GM12878 (cell line): ENCODE results near the gene PHLDB3. TPM values are rescaled to one million over a fixed set of nuclear protein-coding genes. Genes with fewer than 3 reads are reported as not detected.

Experiments used
- ATAC-seq: fragments of 200-7000 bp; cut with Tn5 transposase; 3 replicates; pipeline ENCODE4 v1.9.1; 2020; ENCODE audit warnings: mild to moderate bottlenecking, moderate library complexity
- BruUV-seq: library from RNA; stranded (reverse); fragments of 400-500 nt; replicated peaks from 2 replicates; lab custom pipeline; 2021; lab: Mats Ljungman, UMichigan
- CTCF ChIA-PET: fragments of 300-600 bp; sonication (Branson Sonifier 250); formaldehyde crosslinking; extraction: SDS; loops from one replicate; lab custom pipeline; 2021; ENCODE audit warnings: inconsistent platforms; lab: Yijun Ruan, JAX
- POLR2A ChIA-PET: fragments of 350-600 bp; formaldehyde crosslinking; extraction: SDS; loops from one replicate; lab custom pipeline; 2021; ENCODE audit warnings: inconsistent platforms; lab: Charles Lee
- RAD21 ChIA-PET: fragments of 300-600 bp; sonication (Branson Sonifier 250); formaldehyde crosslinking; loops from one replicate; lab custom pipeline; 2023; ENCODE audit warnings: antibody characterized with exemption; ENCODE audit not compliant: unreplicated experiment; lab: Charles Lee
- SMC1A ChIA-PET: fragments of 300-600 bp; sonication (Branson Sonifier 250); formaldehyde crosslinking; loops from one replicate; lab custom pipeline; 2023; ENCODE audit not compliant: unreplicated experiment, uncharacterized antibody; lab: Charles Lee
- DNase-seq: peaks from one replicate; pipeline ENCODE4 v3.0.0-alpha.2; 2011; ENCODE audit warnings: low read depth, low spot score
- FAIRE-seq: peaks from 3 replicates; lab custom pipeline; 2011; peaks lifted over from hg19 to GRCh38; lab: Jason Lieb, UNC
- H2AFZ ChIP-seq: 2 replicates; pipeline ENCODE4 v1.6.0; 2011; ENCODE audit warnings: low read depth, low read length, control low read depth; ENCODE audit not compliant: control insufficient read depth
- H3K27ac ChIP-seq: 2 replicates; pipeline ENCODE4 v1.5.1; 2011; ENCODE audit warnings: control low read depth; ENCODE audit not compliant: control insufficient read depth, insufficient read depth
- H3K27me3 ChIP-seq, 2 experiments: replicated peaks in 1 of 2; 2 replicates each; pipeline versions ENCODE4 v1.6.0 to v1.6.1; 2011; ENCODE audit warnings: low read length in 1 of 2; ENCODE audit not compliant: control insufficient read depth in 2 of 2, insufficient read depth in 2 of 2
- H3K36me3 ChIP-seq, 2 experiments: 2 replicates each; pipeline ENCODE4 v1.5.1; 2011; ENCODE audit warnings: low read length in 1 of 2; ENCODE audit not compliant: control insufficient read depth in 2 of 2, insufficient read depth in 2 of 2
- H3K4me1 ChIP-seq: 2 replicates; pipeline ENCODE4 v1.6.1; 2011; ENCODE audit warnings: mild to moderate bottlenecking, low read length, moderate library complexity, mixed read lengths; ENCODE audit not compliant: control insufficient read depth, insufficient read depth
- H3K4me2 ChIP-seq: 2 replicates; pipeline ENCODE4 v1.6.0; 2011; ENCODE audit warnings: control low read depth; ENCODE audit not compliant: control insufficient read depth, insufficient read depth
- H3K4me3 ChIP-seq: fragments of 200-600 bp; sonication (generic); 2 replicates; pipeline ENCODE4 v1.5.1; 2016
- H3K79me2 ChIP-seq: 2 replicates; pipeline ENCODE4 v1.6.0; 2011; ENCODE audit warnings: low read length; ENCODE audit not compliant: control insufficient read depth, insufficient read depth
- H3K9ac ChIP-seq: 2 replicates; pipeline ENCODE4 v1.8.0; 2011; ENCODE audit warnings: low read length, control low read depth, mixed read lengths; ENCODE audit not compliant: control insufficient read depth, insufficient read depth
- H3K9me3 ChIP-seq: replicated peaks from 3 replicates; pipeline ENCODE4 v1.5.1; 2011; ENCODE audit warnings: mild to moderate bottlenecking, low read length; ENCODE audit not compliant: control insufficient read depth, insufficient read depth
- H4K20me1 ChIP-seq: 2 replicates; pipeline ENCODE4 v1.6.0; 2011; ENCODE audit not compliant: control insufficient read depth, insufficient read depth
- ATF7 ChIP-seq: fragments of 450-650 bp; IDR thresholded peaks from 2 replicates; pipeline ENCODE4 v1.6.1; 2016; ENCODE audit warnings: low read depth, mild to moderate bottlenecking
- EED ChIP-seq: sonication (generic); IDR thresholded peaks from 2 replicates; pipeline ENCODE4 v1.6.1; 2016; ENCODE audit warnings: antibody characterized with exemption, low read depth
- EGR1 ChIP-seq, 2 experiments: IDR thresholded peaks; 1 replicate in 1 of 2; 2 replicates in 1 of 2; pipeline ENCODE4 v1.6.1; 2011 to 2012; ENCODE audit warnings: low read depth in 2 of 2, low read length in 2 of 2, borderline replicate concordance in 1 of 2, mild to moderate bottlenecking in 1 of 2, moderate library complexity in 1 of 2
- FOXM1 ChIP-seq: IDR thresholded peaks from 2 replicates; pipeline ENCODE4 v1.6.1; 2012; ENCODE audit warnings: low read depth, mild to moderate bottlenecking, inconsistent platforms, low read length, moderate library complexity
- GATAD2B ChIP-seq: fragments of 450-650 bp; conservative IDR thresholded peaks from 2 replicates; pipeline ENCODE4 v1.6.1; 2017; ENCODE audit warnings: low read depth, mild to moderate bottlenecking, moderate library complexity
- IKZF1 ChIP-seq: fragments of 450-650 bp; conservative IDR thresholded peaks from 2 replicates; pipeline ENCODE4 v1.6.1; 2017; ENCODE audit warnings: antibody characterized with exemption, mild to moderate bottlenecking
- IKZF2 ChIP-seq, 2 experiments: fragments of 450-650 bp; IDR thresholded peaks; 2 replicates each; pipeline ENCODE4 v1.6.1; 2017; ENCODE audit warnings: mild to moderate bottlenecking in 2 of 2, moderate library complexity in 2 of 2
- JUNB ChIP-seq: IDR thresholded peaks from 2 replicates; pipeline ENCODE4 v1.6.1; 2016; ENCODE audit warnings: antibody characterized with exemption, mild to moderate bottlenecking
- NBN ChIP-seq: fragments of 450-650 bp; IDR thresholded peaks from 2 replicates; pipeline ENCODE4 v1.6.1; 2016
- NFYB ChIP-seq: IDR thresholded peaks from 2 replicates; pipeline ENCODE4 v1.6.1; 2011; ENCODE audit warnings: low read depth, mild to moderate bottlenecking, low read length, improper control_type of control experiment, moderate library complexity; ENCODE audit not compliant: insufficient read depth
- PBX3 ChIP-seq: IDR thresholded peaks from 2 replicates; pipeline ENCODE4 v1.6.1; 2011; ENCODE audit warnings: mild to moderate bottlenecking, low read depth, low read length, moderate library complexity; ENCODE audit not compliant: insufficient replicate concordance
- SMARCA5 ChIP-seq: fragments of 450-650 bp; IDR thresholded peaks from 2 replicates; pipeline ENCODE4 v1.6.1; 2017; ENCODE audit warnings: mild to moderate bottlenecking
- SPI1 ChIP-seq: IDR thresholded peaks from 2 replicates; pipeline ENCODE4 v1.6.1; 2011; ENCODE audit warnings: low read depth, mild to moderate bottlenecking, low read length, moderate library complexity, borderline replicate concordance; ENCODE audit not compliant: insufficient read depth
- YY1 ChIP-seq: IDR thresholded peaks from 2 replicates; pipeline ENCODE4 v1.6.1; 2011; ENCODE audit warnings: low read depth, mild to moderate bottlenecking, low read length
- ZNF24 ChIP-seq: fragments of 450-650 bp; IDR thresholded peaks from 2 replicates; pipeline ENCODE4 v1.6.1; 2017; ENCODE audit warnings: antibody characterized with exemption, mild to moderate bottlenecking
- ZNF592 ChIP-seq: fragments of 450-650 bp; IDR thresholded peaks from 2 replicates; pipeline ENCODE4 v1.6.1; 2017; ENCODE audit warnings: mild to moderate bottlenecking, moderate library complexity
- WGBS: methylation state at CpG from one replicate; pipeline ENCODE4 v1.1.6; 2016; ENCODE audit warnings: low lambda C conversion rate; ENCODE audit not compliant: insufficient replicate concordance, insufficient coverage; ENCODE audit errors: missing lambda C conversion rate; 5-methylcytosine and 5-hydroxymethylcytosine counted together
- in situ Hi-C: fragments of 300-500 bp; cut with MboI; formaldehyde crosslinking; loops from 9 replicates; pipeline ENCODE4 v1.14.3; 2018; ENCODE audit warnings: mixed read lengths
- intact Hi-C: fragments of 100-400 bp; cut with micrococcal nuclease; formaldehyde crosslinking; loops from one replicate; pipeline ENCODE4 v1.14.2; 2022; ENCODE audit not compliant: unreplicated experiment
- polyA plus RNA-seq, 11 experiments: library from polyadenylated mRNA; depleted of rRNA in 4 of 11; unstranded in 6 of 11; stranded (reverse) in 5 of 11; fragments of >200 nt; fragmentation: Nextera tagmentation in 4 of 11; fragmentation: Illumina TruSeq in 1 of 11; extraction: Ambion mirVana in 4 of 11; extraction: Trizol in 1 of 11; gene quantifications; 1 replicate in 1 of 11; 2 replicates in 10 of 11; pipeline versions ENCODE4 v1.2.1 to v1.2.3, GENCODE V29; 2011 to 2016; ENCODE audit warnings: inconsistent platforms in 2 of 11, missing spikeins in 2 of 11, low read depth in 1 of 11
- total RNA-seq, 4 experiments: library from RNA; depleted of rRNA in 3 of 4; stranded (reverse); fragments of >200 nt in 3 of 4; fragmentation: Illumina TruSeq in 1 of 4; extraction: Trizol in 1 of 4; gene quantifications; 2 replicates each; pipeline versions ENCODE4 v1.2.1 to v1.2.3, GENCODE V29; 2013 to 2021

Gene PHLDB3
- total and polyA plus RNA-seq, 10 of the 15 experiments (the other 5 are each of a cell fraction or from before 2014, with no cell fraction given) = 0.13 to 13.0 (median 5.5) TPM

- FAIRE-seq (peak; percentile 93), ATAC-seq (peak; percentile 97), DNase-seq (peak; percentile 73)
- BruUV-seq = no TSS peak
- peak overlapping the region; percentile 98 for H2AFZ ChIP-seq
- H3K4me3 ChIP-seq = peak overlapping the region; percentile 77
- intact Hi-C loops (loop anchor here (1.0 to 5.0 kb wide), 2 partner anchors 39 to 133 kb away; partner anchors contain the start of genes IRGQ, PHLDB3 and ZNF576), in situ Hi-C loops (no loop called here)
- RAD21 ChIA-PET = interaction anchor here (0.6 to 1.8 kb wide), 12 partner anchors 10 to 1382 kb away, joined by 3 to 8 read pairs (median 4); partner anchors contain the start of genes IRGQ, ZNF575 and ZNF576
- no peaks in the 10 kb centered on the region for H4K20me1 ChIP-seq
- WGBS = under 1% methylated on average over 51 of the region's 57 CpGs
- H3K9ac ChIP-seq = no peak overlapping the region; the same call in 1 of the 2 replicates
- CTCF ChIA-PET = interaction anchor here (0.6 to 3.9 kb wide), 9 partner anchors 9 to 63 kb away, joined by 3 to 31 read pairs (median 4); no protein-coding TSS in a partner anchor
- H3K36me3 ChIP-seq = no peaks in the 10 kb centered on the region
- no peak overlapping the region for H3K27ac ChIP-seq
- no peaks in the 10 kb centered on the region for H3K27me3 ChIP-seq
- no peaks in the 10 kb centered on the region for H3K9me3 ChIP-seq
- no peaks in the 10 kb centered on the region for H3K79me2 ChIP-seq
- peaks cover 8% of the 10 kb centered on the region; the same call in 1 of the 2 replicates for H3K4me1 ChIP-seq
- SMC1A ChIA-PET = interaction anchor here (1.0 to 2.4 kb wide), 5 partner anchors 10 to 56 kb away, joined by 3 to 10 read pairs (median 3); no protein-coding TSS in a partner anchor
- POLR2A ChIA-PET = interaction anchor here (0.6 to 1.7 kb wide), 6 partner anchors 18 to 69 kb away, joined by 3 to 14 read pairs (median 3); partner anchors contain the start of gene ZNF575
- H3K4me2 ChIP-seq = peak overlapping the region; percentile 95
- TF ChIP-seq IKZF1 (peak; percentile 64), EED (0 out of 2 replicates have a peak, but pooled peaks have one; percentile 41), ZNF24 (no peak), NBN (no peak; the same call in 1 of the 2 replicates), SPI1 (no peak), ATF7 (no peak), ZNF592 (no peak), IKZF2 (IDR thresholded peaks at IDR 0.05) (peak in 1 of 2 experiments; percentile 24; a peak in 1 of 4 replicates), PBX3 (peak; percentile 60), SMARCA5 (no peak), NFYB (0 out of 2 replicates have a peak, but pooled peaks have one; percentile 14), GATAD2B (no peak), EGR1 (IDR thresholded peaks at IDR 0.05; ENCODE audit: borderline replicate concordance in 1 of 2, low read depth in 2 of 2, low read length in 2 of 2) (peak in 1 of 2 experiments; percentile 53; a peak in 2 of 3 replicates), YY1 (0 out of 2 replicates have a peak, but pooled peaks have one; percentile 19), FOXM1 (no peak), JUNB (no peak)
Observed at GRCh38 chr19:43463381-43464133, 41.0 kb downstream of the PHLDB3 start.
